ENCODE measurements around the gene CBS.

CBS gene

GRCh38 chr21:43034826-43035225, 40.8 kb downstream of the CBS start:
- DNase-seq (ENCODE audit: low spot score), result no peak
- no peak for TF ChIP-seq CTCF (IDR thresholded peaks at IDR 0.05; ENCODE audit: borderline replicate concordance, control extremely low read depth, extremely low read depth, insufficient read depth, missing control alignments)
- in situ Hi-C loops (cut with MboI; ENCODE audit: low sequenced_read_pairs, unreplicated experiment), result no loop called here

GRCh38 chr21:43034101-43034500, 41.5 kb downstream of the CBS start:
- TF ChIP-seq CTCF (IDR thresholded peaks at IDR 0.05; ENCODE audit: borderline replicate concordance, control extremely low read depth, extremely low read depth, insufficient read depth, missing control alignments), result no peak
- no peak for DNase-seq (ENCODE audit: low spot score)
- in situ Hi-C loops (cut with MboI; ENCODE audit: low sequenced_read_pairs, unreplicated experiment), result no loop called here

- in situ Hi-C loops (cut with MboI; ENCODE audit: low sequenced_read_pairs, unreplicated experiment), result no loop called here
- no peak for TF ChIP-seq CTCF (IDR thresholded peaks at IDR 0.05; ENCODE audit: borderline replicate concordance, control extremely low read depth, extremely low read depth, insufficient read depth, missing control alignments)
Measured at GRCh38 chr21:43031121-43031619, 44.5 kb downstream of the CBS start.

GRCh38 chr21:43029785-43030184, 45.9 kb downstream of the CBS start:
- no peak for DNase-seq (ENCODE audit: low spot score)
- in situ Hi-C loops (cut with MboI; ENCODE audit: low sequenced_read_pairs, unreplicated experiment), result no loop called here
- TF ChIP-seq CTCF (IDR thresholded peaks at IDR 0.05; ENCODE audit: borderline replicate concordance, control extremely low read depth, extremely low read depth, insufficient read depth, missing control alignments), result no peak

More at GRCh38 chr21:43031121-43031619, 44.5 kb downstream of the CBS start:
- no peak for DNase-seq (ENCODE audit: low spot score)

- in situ Hi-C loops (cut with MboI; ENCODE audit: low sequenced_read_pairs, unreplicated experiment), result no loop called here
- TF ChIP-seq CTCF (IDR thresholded peaks at IDR 0.05; ENCODE audit: borderline replicate concordance, control extremely low read depth, extremely low read depth, insufficient read depth, missing control alignments), result no peak
- no peak for DNase-seq (ENCODE audit: low spot score)
Measured at GRCh38 chr21:43027846-43028731, 47.5 kb downstream of the CBS start.

- DNase-seq (ENCODE audit: low spot score), result no peak
- TF ChIP-seq CTCF (IDR thresholded peaks at IDR 0.05; ENCODE audit: borderline replicate concordance, control extremely low read depth, extremely low read depth, insufficient read depth, missing control alignments), result no peak
- in situ Hi-C loops (cut with MboI; ENCODE audit: low sequenced_read_pairs, unreplicated experiment), result no loop called here
Measured at GRCh38 chr21:43025636-43026180, 49.9 kb downstream of the CBS start.
